Left lung (tissue), 10 donors: ENCODE measurements around the gene CFAP100. TPM values are rescaled to one million over a fixed set of nuclear protein-coding genes. Genes with fewer than 3 reads are reported as not detected.
A peak's percentile ranks its signal among the peaks of the same experiment; 100 is the strongest.

ENCODE experiments used
- ATAC-seq: fragments of 200-7000 bp; cut with Tn5 transposase; one replicate; pipeline ENCODE4 v1.9.1; 2020; ENCODE audit warnings: moderate library complexity
- DNase-seq, 4 donors: peaks; one replicate each; pipeline ENCODE4 v3.0.0-alpha.2; 2013 to 2020
- H3K27ac ChIP-seq, 2 donors: fragments of 200-600 bp; sonication (generic) in 1 of 2; one replicate each; pipeline versions ENCODE4 v1.5.0 to v1.8.0; 2020 to 2021
- H3K27me3 ChIP-seq, 2 donors: fragments of 200-600 bp; sonication (generic) in 1 of 2; one replicate each; pipeline versions ENCODE4 v1.5.0 to v1.8.0; 2020 to 2021
- H3K36me3 ChIP-seq, 2 donors: fragments of 200-600 bp; sonication (generic) in 1 of 2; one replicate each; pipeline versions ENCODE4 v1.5.0 to v1.8.0; 2020 to 2021
- H3K4me1 ChIP-seq, 2 donors: fragments of 200-600 bp; one replicate each; pipeline ENCODE4 v1.8.0; 2021
- H3K4me3 ChIP-seq, 2 donors: fragments of 200-600 bp; sonication (generic) in 1 of 2; one replicate each; pipeline versions ENCODE4 v1.5.0 to v1.8.0; 2020 to 2021; ENCODE audit warnings: mild to moderate bottlenecking in 1 of 2
- H3K9me3 ChIP-seq, 2 donors: fragments of 200-600 bp; sonication (generic) in 1 of 2; one replicate each; pipeline versions ENCODE4 v1.5.0 to v1.8.0; 2020 to 2021
- intact Hi-C, 2 donors: fragments of 100-400 bp; cut with DNase I; formaldehyde crosslinking; loops; one replicate each; pipeline versions ENCODE4 v1.11.2 to v1.14.2; 2022
- polyA plus RNA-seq, 6 donors: library from polyadenylated mRNA; unstranded; fragments of 120-200 nt; gene quantifications; one replicate each; pipeline ENCODE4 v1.2.1, GENCODE V29; 2013; ENCODE audit not compliant: insufficient read length in 6 of 6
- total RNA-seq, 2 donors: library from RNA; stranded (reverse); fragmentation: NEBNext Ultra II Directional; extraction: Animal tissue kit (Norgen Biotek cat#: 25700); gene quantifications; one replicate each; pipeline ENCODE4 v1.2.1, GENCODE V29; 2021
- TF ChIP-seq, protein P1 (sequence below), 2 donors: fragments of 200-600 bp; sonication (generic) in 1 of 2; IDR thresholded peaks; one replicate each; pipeline versions ENCODE4 v1.5.0 to v1.8.0; 2021; ENCODE audit warnings: antibody characterized with exemption in 2 of 2
- donor health status: DM: no; HTN: yes; CAD: no.
- donor health status: DM: no; HTN: no; CAD: no.

Gene CFAP100
- total and polyA plus RNA-seq, 8 donors: 1.0 to 8.2 (median 6.1) TPM; not detected in 1

DNA sequence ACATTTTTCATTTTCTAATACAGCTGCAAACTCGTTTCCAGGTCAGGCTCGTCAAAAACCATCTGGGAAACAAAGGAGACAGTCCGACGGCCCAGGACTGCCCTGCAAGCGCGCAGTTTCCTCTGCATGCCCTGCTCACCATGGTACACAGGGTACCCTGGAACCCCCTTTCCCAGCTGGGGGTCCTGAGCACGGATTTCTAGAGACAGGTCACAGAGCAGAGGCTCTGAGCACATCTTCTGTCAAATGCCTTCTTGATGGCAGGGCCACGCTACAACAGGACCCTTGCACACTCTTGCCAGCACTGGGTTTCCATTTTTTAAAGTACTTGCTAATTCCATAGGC lies 72.9 kb downstream of the CFAP100 start:
- Histone ChIP-seq H3K27me3 (no peaks in the 10 kb centered on the region), H3K27ac (peak overlapping the region in 1 of 2 donors; percentile 74), H3K36me3 (peaks cover 0 to 91% of the 10 kb centered on the region in 2 donors), H3K4me3 (no peak overlapping the region), H3K9me3 (no peaks in the 10 kb centered on the region), H3K4me1 (peaks cover 21 to 80% of the 10 kb centered on the region in 2 donors)
- ATAC-seq (no peak), DNase-seq (no peak)
- TF ChIP-seq, protein P1, sequence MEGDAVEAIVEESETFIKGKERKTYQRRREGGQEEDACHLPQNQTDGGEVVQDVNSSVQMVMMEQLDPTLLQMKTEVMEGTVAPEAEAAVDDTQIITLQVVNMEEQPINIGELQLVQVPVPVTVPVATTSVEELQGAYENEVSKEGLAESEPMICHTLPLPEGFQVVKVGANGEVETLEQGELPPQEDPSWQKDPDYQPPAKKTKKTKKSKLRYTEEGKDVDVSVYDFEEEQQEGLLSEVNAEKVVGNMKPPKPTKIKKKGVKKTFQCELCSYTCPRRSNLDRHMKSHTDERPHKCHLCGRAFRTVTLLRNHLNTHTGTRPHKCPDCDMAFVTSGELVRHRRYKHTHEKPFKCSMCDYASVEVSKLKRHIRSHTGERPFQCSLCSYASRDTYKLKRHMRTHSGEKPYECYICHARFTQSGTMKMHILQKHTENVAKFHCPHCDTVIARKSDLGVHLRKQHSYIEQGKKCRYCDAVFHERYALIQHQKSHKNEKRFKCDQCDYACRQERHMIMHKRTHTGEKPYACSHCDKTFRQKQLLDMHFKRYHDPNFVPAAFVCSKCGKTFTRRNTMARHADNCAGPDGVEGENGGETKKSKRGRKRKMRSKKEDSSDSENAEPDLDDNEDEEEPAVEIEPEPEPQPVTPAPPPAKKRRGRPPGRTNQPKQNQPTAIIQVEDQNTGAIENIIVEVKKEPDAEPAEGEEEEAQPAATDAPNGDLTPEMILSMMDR (IDR thresholded peaks at IDR 0.05): no peak
- intact Hi-C loops: no loop called here

DNA sequence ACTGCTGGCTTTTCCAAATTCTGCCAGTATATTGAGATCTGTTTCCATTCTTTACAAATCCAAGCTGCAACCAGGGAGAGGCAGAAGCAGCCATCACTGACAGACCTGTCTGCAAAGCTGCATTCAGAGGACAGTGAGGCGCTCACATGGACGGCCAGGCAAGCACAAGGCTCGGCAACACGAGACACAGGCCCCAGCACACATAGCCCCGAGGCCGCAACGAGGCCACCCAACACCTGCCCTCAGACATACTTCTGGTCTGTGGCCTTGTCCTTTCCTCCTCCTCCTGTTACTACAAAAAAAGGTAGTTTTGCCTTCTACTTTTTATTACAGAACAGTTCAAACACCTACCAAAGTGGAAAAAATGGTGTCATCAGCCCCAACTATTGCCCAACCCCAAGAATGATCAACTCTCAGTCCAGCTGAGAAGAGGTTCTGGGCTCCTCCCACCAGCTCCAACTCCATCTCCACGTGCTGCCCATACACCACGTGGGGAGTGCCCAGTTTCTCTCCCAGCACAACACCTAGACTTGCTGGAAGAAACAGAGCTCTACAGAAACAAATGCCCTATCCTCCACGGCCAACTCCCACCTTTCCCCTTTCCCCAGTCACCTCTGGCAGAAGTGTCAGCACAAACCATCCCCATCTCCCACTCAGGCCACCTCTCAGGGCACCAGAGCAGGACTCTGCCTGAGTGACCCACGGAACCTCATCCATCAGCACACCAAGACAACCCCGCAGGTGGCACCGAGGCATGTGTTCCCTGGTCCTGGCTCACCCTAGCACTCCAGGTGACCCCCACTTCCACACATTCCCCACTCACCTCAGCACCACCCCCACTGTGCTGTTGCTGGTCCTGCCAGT lies 73.6 kb downstream of the CFAP100 start:
- Histone ChIP-seq H3K27ac (peak overlapping the region in 1 of 2 donors; percentile 74), H3K27me3 (no peaks in the 10 kb centered on the region), H3K4me1 (peaks cover 28 to 87% of the 10 kb centered on the region in 2 donors), H3K9me3 (no peaks in the 10 kb centered on the region), H3K36me3 (peaks cover 0 to 84% of the 10 kb centered on the region in 2 donors), H3K4me3 (no peak overlapping the region)
- peak in 2 of 4 donors; percentile 53 to 77 for DNase-seq
- intact Hi-C loops: no loop called here
- TF ChIP-seq, protein P1 (IDR thresholded peaks at IDR 0.05): no peak
- ATAC-seq: peak; percentile 32

DNA sequence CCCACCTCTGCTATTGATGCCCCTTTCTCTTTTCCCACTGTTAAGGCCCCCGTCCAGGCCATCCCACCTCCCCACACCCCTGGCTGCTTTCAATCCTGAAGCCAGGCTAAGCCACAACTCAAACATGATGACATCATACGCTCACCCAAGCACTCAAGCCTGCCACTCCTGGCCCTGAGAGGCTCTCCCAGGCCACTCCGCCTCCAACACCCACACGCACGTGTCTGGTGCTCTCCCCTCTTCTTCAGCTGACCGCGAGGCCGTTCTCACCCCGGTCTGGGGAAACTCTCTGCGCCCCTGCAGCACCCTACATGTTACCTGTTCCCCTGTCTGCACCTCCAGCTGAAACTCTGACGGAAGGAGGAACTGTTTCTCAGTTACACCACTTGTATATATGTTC lies 74.8 kb downstream of the CFAP100 start:
- TF ChIP-seq, protein P1 (IDR thresholded peaks at IDR 0.05): no peak
- Histone ChIP-seq H3K27me3 (no peaks in the 10 kb centered on the region), H3K9me3 (no peaks in the 10 kb centered on the region), H3K4me3 (no peak overlapping the region), H3K27ac (no peak overlapping the region), H3K4me1 (peaks cover 40 to 96% of the 10 kb centered on the region in 2 donors), H3K36me3 (peaks cover 0 to 72% of the 10 kb centered on the region in 2 donors)
- DNase-seq (peak in 3 of 4 donors; percentile 30 to 81 (median 74)), ATAC-seq (peak; percentile 57)
- intact Hi-C loops: no loop called here

DNA sequence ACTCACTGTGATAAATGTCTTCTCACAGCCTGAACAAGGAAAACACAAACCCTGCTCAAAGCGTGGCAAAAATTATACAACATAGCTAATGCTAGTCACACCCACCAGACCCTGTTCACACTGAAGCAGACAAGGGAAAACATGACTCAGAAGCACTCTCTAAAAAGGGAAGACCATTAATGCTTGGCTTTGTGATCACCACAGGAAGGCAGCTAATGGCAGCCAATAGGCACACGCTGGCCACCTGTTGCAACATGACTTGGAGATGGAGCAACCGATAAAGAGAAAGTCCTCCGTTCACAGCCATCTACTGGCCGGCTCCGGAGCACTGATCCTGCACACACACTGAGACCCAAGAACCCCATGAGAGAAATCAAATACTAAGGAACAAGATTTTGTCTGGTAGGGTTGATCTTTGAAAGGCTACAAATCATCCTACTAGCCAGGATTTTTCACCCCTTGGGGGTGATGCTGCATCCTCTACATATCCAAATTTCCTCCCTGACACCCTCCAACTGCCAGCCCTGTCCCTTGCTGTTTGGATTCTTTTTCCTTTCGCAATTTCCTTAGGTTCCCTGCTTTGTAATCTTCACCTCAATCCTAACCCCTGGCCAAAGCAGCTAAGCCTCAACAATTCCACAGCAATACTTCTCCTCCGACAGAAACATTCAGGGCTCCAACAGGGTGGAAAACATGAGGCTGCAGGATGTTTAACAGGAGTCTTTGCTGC lies 77.7 kb downstream of the CFAP100 start:
- peak overlapping the region in 1 of 2 donors; percentile 65 for H3K4me3 ChIP-seq
- peak overlapping the region; percentile 72 to 76 for H3K27ac ChIP-seq
- DNase-seq (peak in 3 of 4 donors; percentile 32 to 92 (median 85)), ATAC-seq (peak; percentile 47)
- intact Hi-C loops: no loop called here
- no peaks in the 10 kb centered on the region for H3K9me3 ChIP-seq
- H3K4me1 ChIP-seq: peaks cover 35 to 77% of the 10 kb centered on the region in 2 donors
- peaks cover 0 to 42% of the 10 kb centered on the region in 2 donors for H3K36me3 ChIP-seq
- no peaks in the 10 kb centered on the region for H3K27me3 ChIP-seq
- TF ChIP-seq, protein P1 (IDR thresholded peaks at IDR 0.05): no peak
